H1 (cell line): Measurements from ENCODE around the gene MIEF2. TPM values are rescaled to one million over a fixed set of nuclear protein-coding genes. Genes with fewer than 3 reads are reported as not detected.

Experiments used
- EGR1 ChIP-seq: IDR thresholded peaks from 2 replicates; pipeline ENCODE4 v1.6.1; 2011; ENCODE audit warnings: low read depth, low read length, borderline replicate concordance
- EP300 ChIP-seq, 2 experiments: IDR thresholded peaks; 1 replicate in 1 of 2; 2 replicates in 1 of 2; pipeline ENCODE4 v1.6.1; 2011 to 2012; ENCODE audit warnings: low read depth in 2 of 2, low read length in 2 of 2, mild to moderate bottlenecking in 2 of 2, borderline replicate concordance in 1 of 2, inconsistent platforms in 1 of 2, moderate library complexity in 1 of 2
- GABPA ChIP-seq: IDR thresholded peaks from 2 replicates; pipeline ENCODE4 v1.6.1; 2011; ENCODE audit warnings: mild to moderate bottlenecking, low read length, moderate library complexity, borderline replicate concordance; ENCODE audit not compliant: insufficient read depth
- POU5F1 ChIP-seq: IDR thresholded peaks from 2 replicates; pipeline ENCODE4 v1.6.1; 2011; ENCODE audit warnings: low read depth, mild to moderate bottlenecking, low read length, moderate library complexity
- SP1 ChIP-seq: IDR thresholded peaks from 2 replicates; pipeline ENCODE4 v1.6.1; 2011; ENCODE audit warnings: low read depth, low read length
- SP4 ChIP-seq: IDR thresholded peaks from 2 replicates; pipeline ENCODE4 v1.6.1; 2012; ENCODE audit warnings: low read length, inconsistent platforms
- TEAD4 ChIP-seq: IDR thresholded peaks from 2 replicates; pipeline ENCODE4 v1.6.1; 2012; ENCODE audit warnings: low read depth, low read length, inconsistent platforms, mixed read lengths
- polyA plus RNA-seq, 7 experiments: library from polyadenylated mRNA; depleted of rRNA in 3 of 7; stranded (reverse) in 5 of 7; unstranded in 2 of 7; fragments of >200 nt in 5 of 7; fragments of 200-250 nt in 2 of 7; gene quantifications; 1 replicate in 5 of 7; 2 replicates in 1 of 7; 4 replicates in 1 of 7; pipeline versions ENCODE4 v1.2.1 to v1.2.3, GENCODE V29; 2011 to 2013; ENCODE audit warnings: missing spikeins in 2 of 7, mixed read lengths in 2 of 7
- total RNA-seq: library from RNA; stranded (reverse); fragmentation: NEBNext Ultra II Directional; extraction: Animal tissue kit (Norgen Biotek cat#: 25700); gene quantifications from 2 replicates; pipeline ENCODE4 v1.2.1, GENCODE V29; 2021

MIEF2 gene
- total and polyA plus RNA-seq, 2 of the 8 experiments (the other 6 are each of a cell fraction or from before 2014, with no cell fraction given), result 9.9 to 24.9 TPM

GRCh38 chr17:18252160-18252559 lies 8.3 kb upstream of the MIEF2 start (continued):
- TF ChIP-seq POU5F1 (no peak), TEAD4 (no peak), SP4 (no peak), GABPA (no peak), EP300 (IDR thresholded peaks at IDR 0.05; ENCODE audit: borderline replicate concordance in 1 of 2, low read depth in 2 of 2, low read length in 2 of 2) (no peak), SP1 (no peak), EGR1 (no peak)
